IMR-90 (cell line): ENCODE measurements around the gene RNF17. TPM values are rescaled to one million over a fixed set of nuclear protein-coding genes. Genes with fewer than 3 reads are reported as not detected.

Source experiments
- ATAC-seq: fragments of 200-7000 bp; cut with Tn5 transposase; 2 replicates; pipeline ENCODE4 v1.9.1; 2020; ENCODE audit warnings: low read depth, mild to moderate bottlenecking, moderate library complexity
- BruUV-seq: library from RNA; stranded (reverse); fragments of 400-500 nt; replicated peaks from 2 replicates; lab custom pipeline; 2021; lab: Mats Ljungman, UMichigan
- CTCF ChIA-PET: fragments of 300-600 bp; formaldehyde crosslinking; extraction: SDS; loops from one replicate; lab custom pipeline; 2021; ENCODE audit warnings: antibody characterized with exemption; lab: Yijun Ruan, JAX
- POLR2A ChIA-PET: fragments of 300-600 bp; sonication (Branson Sonifier 250); formaldehyde crosslinking; loops from one replicate; lab custom pipeline; 2022; ENCODE audit warnings: antibody characterized with exemption; ENCODE audit not compliant: unreplicated experiment; lab: Charles Lee
- DNase-seq: peaks from one replicate; pipeline ENCODE4 v3.0.0; 2013
- H2AFZ ChIP-seq: replicated peaks from 2 replicates; pipeline ENCODE3; 2013; ENCODE audit warnings: low read length, mild to moderate bottlenecking; ENCODE audit not compliant: poor library complexity
- H2AK5ac ChIP-seq: 2 replicates; pipeline ENCODE4 v1.6.1; 2013; ENCODE audit warnings: low read depth, low read length, inconsistent platforms
- H2AK9ac ChIP-seq: replicated peaks from 2 replicates; pipeline ENCODE3; 2013; ENCODE audit warnings: mild to moderate bottlenecking, low read depth, low read length, moderate library complexity; ENCODE audit not compliant: poor library complexity
- H2BK120ac ChIP-seq: 2 replicates; pipeline ENCODE4 v1.6.1; 2013; ENCODE audit warnings: low read depth, low read length, inconsistent platforms
- H2BK15ac ChIP-seq: 3 replicates; pipeline ENCODE4 v1.6.1; 2013; ENCODE audit warnings: low read depth, low read length, inconsistent platforms
- H2BK20ac ChIP-seq: 2 replicates; pipeline ENCODE4 v1.6.1; 2013; ENCODE audit warnings: low read depth, mild to moderate bottlenecking, inconsistent platforms, low read length, moderate library complexity
- H2BK5ac ChIP-seq: 2 replicates; pipeline ENCODE4 v1.6.1; 2013; ENCODE audit warnings: mild to moderate bottlenecking, low read depth, low read length, inconsistent platforms; ENCODE audit not compliant: poor library complexity, severe bottlenecking
- H3K14ac ChIP-seq: replicated peaks from 2 replicates; pipeline ENCODE4 v1.6.1; 2013; ENCODE audit warnings: low read depth, low read length, inconsistent platforms
- H3K18ac ChIP-seq: 2 replicates; pipeline ENCODE4 v1.6.1; 2013; ENCODE audit warnings: low read depth, low read length, control low read depth
- H3K23ac ChIP-seq: 2 replicates; pipeline ENCODE4 v1.6.1; 2013; ENCODE audit warnings: low read depth, low read length, inconsistent platforms
- H3K27ac ChIP-seq: 2 replicates; pipeline ENCODE4 v1.5.1; 2013; ENCODE audit warnings: mild to moderate bottlenecking, control low read depth, low read length; ENCODE audit not compliant: insufficient read depth
- H3K27me3 ChIP-seq: 2 replicates; pipeline ENCODE4 v1.6.1; 2013; ENCODE audit warnings: low read length; ENCODE audit not compliant: control insufficient read depth, insufficient read depth
- H3K36me3 ChIP-seq: 2 replicates; pipeline ENCODE4 v1.6.1; 2013; ENCODE audit warnings: low read length, mixed read lengths; ENCODE audit not compliant: control insufficient read depth, insufficient read depth
- H3K4ac ChIP-seq: 2 replicates; pipeline ENCODE4 v1.6.1; 2013; ENCODE audit warnings: low read depth, low read length, inconsistent platforms
- H3K4me1 ChIP-seq: 2 replicates; pipeline ENCODE4 v1.6.1; 2013; ENCODE audit warnings: low read length, mixed read lengths; ENCODE audit not compliant: control insufficient read depth, insufficient read depth
- H3K4me2 ChIP-seq: 2 replicates; pipeline ENCODE4 v1.6.1; 2013; ENCODE audit warnings: low read depth, mild to moderate bottlenecking, control low read depth, low read length, moderate library complexity
- H3K4me3 ChIP-seq: 2 replicates; pipeline ENCODE4 v1.5.1; 2013; ENCODE audit warnings: low read depth, mild to moderate bottlenecking, control low read depth, low read length, moderate library complexity; ENCODE audit not compliant: insufficient read depth
- H3K56ac ChIP-seq: 2 replicates; pipeline ENCODE4 v1.6.1; 2013; ENCODE audit warnings: low read length, inconsistent platforms; ENCODE audit not compliant: insufficient read depth; ENCODE audit errors: extremely low read depth
- H3K79me1 ChIP-seq, 2 experiments: 2 replicates each; pipeline ENCODE4 v1.6.1; 2013; ENCODE audit warnings: low read length in 2 of 2, inconsistent platforms in 1 of 2, low read depth in 1 of 2
- H3K9ac ChIP-seq: 2 replicates; pipeline ENCODE4 v1.6.1; 2013; ENCODE audit warnings: low read depth, low read length, control low read depth
- H3K9me1 ChIP-seq: 2 replicates; pipeline ENCODE4 v1.6.1; 2013; ENCODE audit warnings: low read length, inconsistent platforms; ENCODE audit not compliant: insufficient read depth
- H3K9me3 ChIP-seq: 2 replicates; pipeline ENCODE4 v1.6.1; 2013; ENCODE audit warnings: low read length; ENCODE audit not compliant: control insufficient read depth, insufficient read depth
- H4K20me1 ChIP-seq: 2 replicates; pipeline ENCODE4 v1.6.1; 2013; ENCODE audit warnings: low read length, inconsistent platforms; ENCODE audit not compliant: insufficient read depth
- H4K5ac ChIP-seq: 2 replicates; pipeline ENCODE4 v1.6.1; 2013; ENCODE audit warnings: mild to moderate bottlenecking, low read depth, low read length, control low read depth
- H4K8ac ChIP-seq, 2 experiments: 2 replicates each; pipeline ENCODE4 v1.6.1; 2013; ENCODE audit warnings: low read depth in 2 of 2, low read length in 2 of 2, control low read depth in 1 of 2, inconsistent platforms in 1 of 2
- H4K91ac ChIP-seq: 2 replicates; pipeline ENCODE4 v1.6.1; 2013; ENCODE audit warnings: low read depth, low read length, inconsistent platforms; ENCODE audit not compliant: insufficient read depth
- BHLHE40 ChIP-seq: fragments of 150-350 bp; IDR thresholded peaks from 2 replicates; pipeline ENCODE4 v1.6.1; 2016; ENCODE audit warnings: mild to moderate bottlenecking, low read depth, low read length
- CEBPB ChIP-seq: IDR thresholded peaks from 2 replicates; pipeline ENCODE4 v1.6.1; 2012; ENCODE audit warnings: low read depth, low read length, improper control_type of control experiment
- CHD1 ChIP-seq: IDR thresholded peaks from 2 replicates; pipeline ENCODE4 v1.6.1; 2012; ENCODE audit warnings: low read depth, low read length, improper control_type of control experiment
- CTCF ChIP-seq: conservative IDR thresholded peaks from 2 replicates; pipeline ENCODE4 v1.5.1; 2012; ENCODE audit warnings: mild to moderate bottlenecking, low read depth, low read length, improper control_type of control experiment
- ELK1 ChIP-seq: fragments of 150-350 bp; IDR thresholded peaks from 2 replicates; pipeline ENCODE4 v1.6.1; 2016; ENCODE audit warnings: low read depth, mild to moderate bottlenecking, low read length, moderate library complexity, borderline replicate concordance
- FOS ChIP-seq: fragments of 150-350 bp; IDR thresholded peaks from 2 replicates; pipeline ENCODE4 v1.6.1; 2016; ENCODE audit warnings: low read depth, low read length
- MAFK ChIP-seq: IDR thresholded peaks from 2 replicates; pipeline ENCODE4 v1.6.1; 2012; ENCODE audit warnings: low read depth, low read length, improper control_type of control experiment
- MAZ ChIP-seq: IDR thresholded peaks from 2 replicates; pipeline ENCODE4 v1.6.1; 2012; ENCODE audit warnings: low read depth, mild to moderate bottlenecking, low read length, improper control_type of control experiment, moderate library complexity, borderline replicate concordance
- MXI1 ChIP-seq: IDR thresholded peaks from 2 replicates; pipeline ENCODE4 v1.6.1; 2012; ENCODE audit warnings: low read depth, mild to moderate bottlenecking, low read length, moderate library complexity, borderline replicate concordance
- NFE2L2 ChIP-seq: fragments of 150-350 bp; IDR thresholded peaks from 2 replicates; pipeline ENCODE4 v1.6.1; 2016; ENCODE audit warnings: low read depth, mild to moderate bottlenecking, low read length
- POLR2A ChIP-seq: IDR thresholded peaks from 2 replicates; pipeline ENCODE4 v1.6.1; 2012; ENCODE audit warnings: mild to moderate bottlenecking, low read depth, low read length
- RAD21 ChIP-seq: IDR thresholded peaks from 2 replicates; pipeline ENCODE4 v1.6.1; 2012; ENCODE audit warnings: low read length, improper control_type of control experiment
- RCOR1 ChIP-seq: IDR thresholded peaks from 2 replicates; pipeline ENCODE4 v1.6.1; 2012; ENCODE audit warnings: mild to moderate bottlenecking, low read length, improper control_type of control experiment; ENCODE audit not compliant: insufficient replicate concordance
- RFX5 ChIP-seq: IDR thresholded peaks from 2 replicates; pipeline ENCODE4 v1.8.0; 2012; ENCODE audit warnings: low read depth, mild to moderate bottlenecking, low read length, moderate library complexity
- SMC3 ChIP-seq: fragments of 150-350 bp; IDR thresholded peaks from 2 replicates; pipeline ENCODE4 v1.6.1; 2016; ENCODE audit warnings: low read depth, mild to moderate bottlenecking, antibody characterized with exemption, low read length, moderate library complexity
- USF2 ChIP-seq: fragments of 150-350 bp; IDR thresholded peaks from 2 replicates; pipeline ENCODE4 v1.6.1; 2017; ENCODE audit warnings: mild to moderate bottlenecking, antibody characterized with exemption, low read length, low read depth
- WGBS, 2 experiments: methylation state at CpG; one replicate each; pipeline versions ENCODE4 v1.1.5 to v1.1.7; 2013; ENCODE audit warnings: missing lambda C conversion rate in 2 of 2; ENCODE audit not compliant: insufficient read length in 1 of 2; ENCODE audit errors: extremely low coverage in 2 of 2; 5-methylcytosine and 5-hydroxymethylcytosine counted together
- dilution Hi-C: fragments of 300-500 bp; cut with HindIII; formaldehyde crosslinking; loops from one replicate; pipeline ENCODE4 v1.14.3; 2018; ENCODE audit warnings: low sequenced_read_pairs; ENCODE audit not compliant: unreplicated experiment
- in situ Hi-C: fragments of 300-500 bp; cut with MboI; formaldehyde crosslinking; loops from 3 replicates; pipeline ENCODE4 v1.14.3; 2019; ENCODE audit warnings: low sequenced_read_pairs, inconsistent platforms, mixed read lengths
- intact Hi-C: fragments of 100-400 bp; cut with micrococcal nuclease; formaldehyde crosslinking; loops from 2 replicates; pipeline ENCODE4 v1.10.0; 2022
- polyA plus RNA-seq, 3 experiments: library from polyadenylated mRNA; depleted of rRNA; stranded (reverse); fragments of >200 nt; gene quantifications; 2 replicates each; pipeline ENCODE4 v1.2.3, GENCODE V29; 2012; ENCODE audit warnings: low replicate concordance in 1 of 3
- total RNA-seq: library from RNA; depleted of rRNA; stranded (reverse); fragments of >200 nt; gene quantifications from 2 replicates; pipeline ENCODE4 v1.2.3, GENCODE V29; 2012

RNF17 gene
- total and polyA plus RNA-seq, 2 of the 4 experiments (the other 2 are of a cell fraction) = 0.03 to 0.18 TPM

GRCh38 chr13:24834902-24835510 lies 71.0 kb downstream of the RNF17 start:
- Histone ChIP-seq H3K9ac (no peak overlapping the region), H2BK5ac (no peak overlapping the region), H3K4me2 (no peak overlapping the region), H3K23ac (no peak overlapping the region), H4K5ac (no peak overlapping the region), H4K8ac (no peak overlapping the region), H2BK20ac (no peak overlapping the region), H3K9me1 (no peaks in the 10 kb centered on the region), H3K4ac (no peak overlapping the region), H3K4me3 (no peak overlapping the region), H3K18ac (no peak overlapping the region), H3K79me1 (no peaks in the 10 kb centered on the region), H2AK5ac (no peak overlapping the region), H3K36me3 (no peaks in the 10 kb centered on the region), H3K9me3 (no peaks in the 10 kb centered on the region), H3K4me1 (no peaks in the 10 kb centered on the region), H2BK15ac (no peak overlapping the region), H3K14ac (no peak overlapping the region), H2BK120ac (no peak overlapping the region), H4K91ac (no peak overlapping the region), H3K27me3 (peaks cover 1% of the 10 kb centered on the region; the same call in 1 of the 2 replicates), H4K20me1 (no peaks in the 10 kb centered on the region), H3K56ac (no peak overlapping the region), H3K27ac (no peak overlapping the region), H2AFZ (no peak overlapping the region), H2AK9ac (no peak overlapping the region)
- ATAC-seq = no peak
- intact Hi-C loops = no loop called here
- ChIA-PET POLR2A (no interaction called here), CTCF (no interaction called here)
- TF ChIP-seq CHD1 (no peak), FOS (no peak), RCOR1 (no peak), MAZ (no peak), MXI1 (no peak), CTCF (no peak), POLR2A (no peak), BHLHE40 (no peak), ELK1 (no peak), SMC3 (no peak), CEBPB (no peak), NFE2L2 (no peak), RFX5 (no peak), MAFK (no peak), RAD21 (no peak), USF2 (no peak)
- WGBS, 2 experiments = no CpG with 5 or more reads among the region's 9 CpGs
- BruUV-seq = no TSS peak
- dilution Hi-C loops = no loop called here
- in situ Hi-C loops = no loop called here
- DNase-seq = no peak
